ENCODE results near the gene GNAZ.

The GNAZ gene

DNA sequence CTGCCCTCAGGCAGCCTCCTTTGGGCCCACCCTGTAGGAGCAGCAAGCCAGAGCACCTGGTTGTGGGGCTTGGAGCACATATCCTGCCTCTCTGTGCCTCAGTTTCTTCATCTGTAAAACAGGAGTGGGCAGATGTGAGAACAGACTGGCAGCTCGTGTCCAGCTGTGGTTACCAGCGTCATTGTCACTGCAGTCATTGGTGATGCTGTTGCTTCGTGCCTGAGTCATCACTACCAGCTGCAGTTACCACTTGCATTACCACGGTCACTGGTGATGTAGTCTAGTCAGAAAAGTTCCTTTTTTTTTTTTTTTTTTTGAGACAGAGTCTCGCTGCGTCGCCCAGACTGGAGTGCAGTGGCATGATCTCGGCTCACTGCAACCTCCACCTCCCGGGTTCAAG is 51.1 kb downstream of the GNAZ start:
- Histone ChIP-seq H3K27me3 (ENCODE audit: control insufficient read depth, low read length) (no peaks in the 10 kb centered on the region), H3K9me2 (replicated peaks; ENCODE audit: control insufficient read depth, low read length) (no peaks in the 10 kb centered on the region), H3F3A (ENCODE audit: control insufficient read depth, insufficient read depth) (0 out of 2 replicates have a peak, but pooled peaks cover 2% of the 10 kb centered on the region), H3K36me3 (ENCODE audit: control insufficient read depth, low read length) (no peaks in the 10 kb centered on the region), H3K4me3 (ENCODE audit: low read length) (no peak overlapping the region), H3K4me1 (ENCODE audit: control insufficient read depth, low read length) (peaks cover 13% of the 10 kb centered on the region), H4K20me1 (ENCODE audit: control insufficient read depth, insufficient read depth, low read depth, low read length) (no peaks in the 10 kb centered on the region), H3K4me2 (ENCODE audit: low read length) (no peak overlapping the region), H3K27ac (ENCODE audit: low read depth, low read length) (no peak overlapping the region), H3K79me2 (ENCODE audit: control insufficient read depth, low read length) (no peaks in the 10 kb centered on the region), H3K9me3 (ENCODE audit: control insufficient read depth, insufficient read depth, low read length) (no peaks in the 10 kb centered on the region)
- TF ChIP-seq EZH2phosphoT487 (IDR thresholded peaks at IDR 0.05; ENCODE audit: borderline replicate concordance, low read length), result no peak
- TF ChIP-seq, protein P1, sequence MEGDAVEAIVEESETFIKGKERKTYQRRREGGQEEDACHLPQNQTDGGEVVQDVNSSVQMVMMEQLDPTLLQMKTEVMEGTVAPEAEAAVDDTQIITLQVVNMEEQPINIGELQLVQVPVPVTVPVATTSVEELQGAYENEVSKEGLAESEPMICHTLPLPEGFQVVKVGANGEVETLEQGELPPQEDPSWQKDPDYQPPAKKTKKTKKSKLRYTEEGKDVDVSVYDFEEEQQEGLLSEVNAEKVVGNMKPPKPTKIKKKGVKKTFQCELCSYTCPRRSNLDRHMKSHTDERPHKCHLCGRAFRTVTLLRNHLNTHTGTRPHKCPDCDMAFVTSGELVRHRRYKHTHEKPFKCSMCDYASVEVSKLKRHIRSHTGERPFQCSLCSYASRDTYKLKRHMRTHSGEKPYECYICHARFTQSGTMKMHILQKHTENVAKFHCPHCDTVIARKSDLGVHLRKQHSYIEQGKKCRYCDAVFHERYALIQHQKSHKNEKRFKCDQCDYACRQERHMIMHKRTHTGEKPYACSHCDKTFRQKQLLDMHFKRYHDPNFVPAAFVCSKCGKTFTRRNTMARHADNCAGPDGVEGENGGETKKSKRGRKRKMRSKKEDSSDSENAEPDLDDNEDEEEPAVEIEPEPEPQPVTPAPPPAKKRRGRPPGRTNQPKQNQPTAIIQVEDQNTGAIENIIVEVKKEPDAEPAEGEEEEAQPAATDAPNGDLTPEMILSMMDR (IDR thresholded peaks at IDR 0.05; ENCODE audit: low read depth, low read length, poor library complexity, severe bottlenecking), result no peak

DNA sequence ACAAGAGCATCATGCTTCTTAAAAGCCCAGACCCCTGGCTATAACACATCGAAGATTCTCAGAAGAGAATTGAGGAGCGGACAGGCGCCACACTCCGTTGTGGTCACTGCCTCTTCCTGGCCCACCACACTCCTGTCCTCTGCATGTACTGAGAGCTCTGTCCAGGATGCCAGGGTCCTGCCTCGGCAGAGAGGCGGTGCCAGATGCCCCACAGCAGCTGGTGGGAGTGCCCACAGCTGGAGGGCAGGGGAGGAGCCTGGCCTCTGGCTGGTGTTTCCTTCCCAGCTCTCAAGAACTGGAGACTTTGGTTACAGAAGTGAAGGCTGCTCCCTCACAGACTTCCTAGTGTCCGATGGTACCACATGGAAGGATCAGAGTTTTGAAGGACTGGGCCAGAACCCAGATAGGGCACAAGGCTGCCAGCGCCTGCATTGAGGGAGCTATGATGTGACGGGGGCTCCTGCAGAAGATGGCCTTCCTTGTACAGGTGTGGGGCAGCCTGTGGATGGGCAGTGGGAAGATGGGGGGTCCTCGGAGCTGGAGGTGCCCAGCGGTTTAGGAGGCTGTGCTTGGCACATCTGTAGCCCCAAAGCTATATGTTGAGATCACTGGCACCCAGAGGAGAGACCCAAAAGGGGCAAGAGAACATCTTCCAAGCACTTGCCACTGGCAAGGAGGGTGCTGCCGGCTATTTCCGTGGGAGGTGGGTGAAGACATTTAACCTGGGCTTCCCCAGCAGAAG is 52.1 kb downstream of the GNAZ start:
- H3K4me2 ChIP-seq (ENCODE audit: low read length), result no peak overlapping the region
- H4K20me1 ChIP-seq (ENCODE audit: control insufficient read depth, insufficient read depth, low read depth, low read length), result no peaks in the 10 kb centered on the region
- peaks cover 11% of the 10 kb centered on the region for H3K4me1 ChIP-seq (ENCODE audit: control insufficient read depth, low read length)
- no peak overlapping the region for H3K4me3 ChIP-seq (ENCODE audit: low read length)
- TF ChIP-seq EZH2phosphoT487 (IDR thresholded peaks at IDR 0.05; ENCODE audit: borderline replicate concordance, low read length), result no peak
- TF ChIP-seq, protein P1 (IDR thresholded peaks at IDR 0.05; ENCODE audit: low read depth, low read length, poor library complexity, severe bottlenecking), result no peak
- no peaks in the 10 kb centered on the region for H3K36me3 ChIP-seq (ENCODE audit: control insufficient read depth, low read length)
- 0 out of 2 replicates have a peak, but pooled peaks cover 2% of the 10 kb centered on the region for H3F3A ChIP-seq (ENCODE audit: control insufficient read depth, insufficient read depth)
- no peak overlapping the region for H3K27ac ChIP-seq (ENCODE audit: low read depth, low read length)
- no peaks in the 10 kb centered on the region for H3K79me2 ChIP-seq (ENCODE audit: control insufficient read depth, low read length)
- H3K9me3 ChIP-seq (ENCODE audit: control insufficient read depth, insufficient read depth, low read length), result no peaks in the 10 kb centered on the region
- H3K27me3 ChIP-seq (ENCODE audit: control insufficient read depth, low read length), result no peaks in the 10 kb centered on the region
- no peaks in the 10 kb centered on the region for H3K9me2 ChIP-seq (replicated peaks; ENCODE audit: control insufficient read depth, low read length)

DNA sequence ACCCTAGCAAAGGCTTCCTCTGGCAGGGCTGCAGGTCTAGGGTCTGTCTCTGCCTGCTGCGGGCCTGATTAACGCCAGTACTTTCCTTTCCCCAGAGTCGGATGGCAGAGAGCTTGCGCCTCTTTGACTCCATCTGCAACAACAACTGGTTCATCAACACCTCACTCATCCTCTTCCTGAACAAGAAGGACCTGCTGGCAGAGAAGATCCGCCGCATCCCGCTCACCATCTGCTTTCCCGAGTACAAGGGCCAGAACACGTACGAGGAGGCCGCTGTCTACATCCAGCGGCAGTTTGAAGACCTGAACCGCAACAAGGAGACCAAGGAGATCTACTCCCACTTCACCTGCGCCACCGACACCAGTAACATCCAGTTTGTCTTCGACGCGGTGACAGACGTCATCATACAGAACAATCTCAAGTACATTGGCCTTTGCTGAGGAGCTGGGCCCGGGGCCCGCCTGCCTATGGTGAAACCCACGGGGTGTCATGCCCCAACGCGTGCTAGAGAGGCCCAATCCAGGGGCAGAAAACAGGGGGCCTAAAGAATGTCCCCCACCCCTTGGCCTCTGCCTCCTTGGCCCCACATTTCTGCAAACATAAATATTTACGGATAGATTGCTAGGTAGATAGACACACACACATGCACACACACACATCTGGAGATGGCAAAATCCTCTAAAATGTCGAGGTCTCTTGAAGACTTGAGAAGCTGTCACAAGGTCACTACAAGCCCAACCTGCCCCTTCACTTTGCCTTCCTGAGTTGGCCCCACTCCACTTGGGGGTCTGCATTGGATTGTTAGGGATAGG is 52.9 kb downstream of the GNAZ start:
- no peaks in the 10 kb centered on the region for H3K9me2 ChIP-seq (replicated peaks; ENCODE audit: control insufficient read depth, low read length)
- no peaks in the 10 kb centered on the region for H3K36me3 ChIP-seq (ENCODE audit: control insufficient read depth, low read length)
- H3K4me1 ChIP-seq (ENCODE audit: control insufficient read depth, low read length), result peaks cover 11% of the 10 kb centered on the region
- 0 out of 2 replicates have a peak, but pooled peaks cover 2% of the 10 kb centered on the region for H3F3A ChIP-seq (ENCODE audit: control insufficient read depth, insufficient read depth)
- no peaks in the 10 kb centered on the region for H4K20me1 ChIP-seq (ENCODE audit: control insufficient read depth, insufficient read depth, low read depth, low read length)
- no peak overlapping the region for H3K27ac ChIP-seq (ENCODE audit: low read depth, low read length)
- no peak overlapping the region for H3K4me2 ChIP-seq (ENCODE audit: low read length)
- no peaks in the 10 kb centered on the region for H3K9me3 ChIP-seq (ENCODE audit: control insufficient read depth, insufficient read depth, low read length)
- no peaks in the 10 kb centered on the region for H3K79me2 ChIP-seq (ENCODE audit: control insufficient read depth, low read length)
- H3K27me3 ChIP-seq (ENCODE audit: control insufficient read depth, low read length), result no peaks in the 10 kb centered on the region
- TF ChIP-seq, protein P1 (IDR thresholded peaks at IDR 0.05; ENCODE audit: low read depth, low read length, poor library complexity, severe bottlenecking), result no peak
- no peak for TF ChIP-seq EZH2phosphoT487 (IDR thresholded peaks at IDR 0.05; ENCODE audit: borderline replicate concordance, low read length)
- no peak overlapping the region for H3K4me3 ChIP-seq (ENCODE audit: low read length)
